ENCODE measurements around the gene ZCCHC8.
"Not testable (repeated sequence)": the region's sequence is repeated elsewhere in the genome, so short reads cannot be mapped to it uniquely, and the experiment has no call there.

ZCCHC8 gene

DNA sequence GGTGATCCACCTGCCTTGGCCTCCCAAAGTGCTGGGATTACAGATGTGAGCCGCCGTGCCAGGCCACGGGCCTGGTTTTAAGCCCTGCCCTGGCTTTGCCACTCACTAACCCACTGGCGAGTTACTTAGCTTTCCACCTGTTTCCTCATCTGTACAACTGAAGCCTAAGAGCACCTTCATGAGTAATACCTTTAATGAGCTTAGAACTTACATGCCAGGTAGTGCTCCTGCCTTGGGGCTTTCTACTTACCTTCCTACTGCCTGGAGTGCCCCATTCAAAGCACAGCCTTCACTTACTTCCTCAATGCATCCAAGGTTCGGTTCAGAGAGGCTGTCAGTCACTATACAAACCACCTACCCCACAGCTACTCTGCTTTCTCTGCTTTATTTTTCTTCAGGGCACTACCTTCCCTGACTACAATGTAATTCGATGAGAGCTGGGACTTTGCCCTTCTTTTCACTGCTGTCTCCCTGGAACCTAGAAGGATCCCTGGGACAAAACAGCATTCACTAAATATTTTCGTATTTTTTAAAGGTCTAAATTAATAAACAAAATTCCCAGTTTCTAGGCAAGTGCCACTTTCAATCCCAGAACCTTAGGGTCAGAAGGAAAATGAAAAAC, 13.8 kb downstream of the ZCCHC8 start:
- H3K4me3 ChIP-seq (ENCODE audit: low read depth, low read length), result no peak overlapping the region
- in situ Hi-C loops (cut with HindIII; ENCODE audit: low sequenced_read_pairs), result no loop called here
- TF ChIP-seq, protein P1, sequence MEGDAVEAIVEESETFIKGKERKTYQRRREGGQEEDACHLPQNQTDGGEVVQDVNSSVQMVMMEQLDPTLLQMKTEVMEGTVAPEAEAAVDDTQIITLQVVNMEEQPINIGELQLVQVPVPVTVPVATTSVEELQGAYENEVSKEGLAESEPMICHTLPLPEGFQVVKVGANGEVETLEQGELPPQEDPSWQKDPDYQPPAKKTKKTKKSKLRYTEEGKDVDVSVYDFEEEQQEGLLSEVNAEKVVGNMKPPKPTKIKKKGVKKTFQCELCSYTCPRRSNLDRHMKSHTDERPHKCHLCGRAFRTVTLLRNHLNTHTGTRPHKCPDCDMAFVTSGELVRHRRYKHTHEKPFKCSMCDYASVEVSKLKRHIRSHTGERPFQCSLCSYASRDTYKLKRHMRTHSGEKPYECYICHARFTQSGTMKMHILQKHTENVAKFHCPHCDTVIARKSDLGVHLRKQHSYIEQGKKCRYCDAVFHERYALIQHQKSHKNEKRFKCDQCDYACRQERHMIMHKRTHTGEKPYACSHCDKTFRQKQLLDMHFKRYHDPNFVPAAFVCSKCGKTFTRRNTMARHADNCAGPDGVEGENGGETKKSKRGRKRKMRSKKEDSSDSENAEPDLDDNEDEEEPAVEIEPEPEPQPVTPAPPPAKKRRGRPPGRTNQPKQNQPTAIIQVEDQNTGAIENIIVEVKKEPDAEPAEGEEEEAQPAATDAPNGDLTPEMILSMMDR (IDR thresholded peaks at IDR 0.05; ENCODE audit: low read depth, low read length), result no peak
- no peak for DNase-seq (ENCODE audit: low read depth, low spot score)

DNA sequence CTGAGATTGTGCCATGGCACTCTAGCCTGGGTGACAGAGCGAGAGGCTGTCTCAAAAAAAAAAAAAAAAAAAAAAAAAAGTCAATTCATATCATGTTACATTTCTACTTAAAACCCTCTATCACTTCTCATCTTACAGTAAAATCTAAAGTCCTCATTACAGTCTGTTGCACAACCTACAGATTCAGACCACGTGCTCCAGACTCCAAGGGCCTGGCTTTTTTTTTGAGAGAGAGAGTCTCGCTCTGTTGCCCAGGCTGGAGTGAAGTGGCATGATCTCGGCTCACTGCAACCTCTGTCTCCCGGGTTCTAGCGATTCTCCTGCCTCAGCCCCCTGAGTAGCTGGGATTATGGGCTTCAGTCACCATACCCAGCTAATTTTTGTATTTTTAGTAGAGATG, 14.4 kb downstream of the ZCCHC8 start:
- DNase-seq (ENCODE audit: low read depth, low spot score); in situ Hi-C loops (cut with HindIII; ENCODE audit: low sequenced_read_pairs); H3K4me3 ChIP-seq (ENCODE audit: low read depth, low read length): not testable (repeated sequence)

DNA sequence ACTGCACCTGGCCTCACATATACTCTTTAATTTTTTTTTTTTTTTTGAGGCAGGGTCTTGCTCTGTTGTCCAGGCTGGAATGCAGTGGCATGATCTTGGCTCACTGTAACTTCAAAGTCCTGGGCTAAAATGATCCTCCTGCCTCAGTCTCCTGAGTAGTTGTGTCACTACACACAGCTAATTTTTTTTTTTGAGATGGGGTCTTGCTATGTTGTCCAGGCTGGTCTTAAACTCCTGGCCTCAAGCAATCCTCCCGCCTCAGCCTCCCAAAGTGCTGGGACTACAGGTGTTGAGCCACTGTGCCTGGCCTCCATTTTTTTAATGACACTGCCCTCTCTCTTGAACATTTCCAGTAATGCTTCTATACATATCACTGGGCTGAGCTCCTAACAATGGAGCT, 16.3 kb downstream of the ZCCHC8 start:
- H3K4me3 ChIP-seq (ENCODE audit: low read depth, low read length); in situ Hi-C loops (cut with HindIII; ENCODE audit: low sequenced_read_pairs); DNase-seq (ENCODE audit: low read depth, low spot score): not testable (repeated sequence)

DNA sequence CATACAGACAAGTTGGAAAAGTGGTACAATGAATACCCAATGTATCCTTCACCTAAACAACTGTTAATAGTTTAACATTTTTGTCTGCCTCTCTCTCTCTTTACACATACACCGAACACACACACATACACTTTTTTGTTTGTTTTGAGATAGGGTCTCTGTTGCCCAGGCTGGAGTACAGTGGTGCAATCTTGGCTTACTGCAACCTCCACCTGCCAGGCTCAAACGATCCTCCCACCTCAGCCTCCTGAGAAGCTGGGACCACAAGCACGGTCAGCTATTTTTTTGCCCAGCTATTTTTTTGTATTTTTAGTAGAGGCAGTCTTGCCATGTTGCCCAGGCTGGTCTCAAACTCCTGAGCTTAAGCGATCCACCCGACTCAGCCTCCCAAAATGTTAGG, 16.8 kb downstream of the ZCCHC8 start:
- in situ Hi-C loops (cut with HindIII; ENCODE audit: low sequenced_read_pairs), result no loop called here
- TF ChIP-seq, protein P1 (IDR thresholded peaks at IDR 0.05; ENCODE audit: low read depth, low read length), result no peak
- H3K4me3 ChIP-seq (ENCODE audit: low read depth, low read length), result no peak overlapping the region
- DNase-seq (ENCODE audit: low read depth, low spot score), result no peak

DNA sequence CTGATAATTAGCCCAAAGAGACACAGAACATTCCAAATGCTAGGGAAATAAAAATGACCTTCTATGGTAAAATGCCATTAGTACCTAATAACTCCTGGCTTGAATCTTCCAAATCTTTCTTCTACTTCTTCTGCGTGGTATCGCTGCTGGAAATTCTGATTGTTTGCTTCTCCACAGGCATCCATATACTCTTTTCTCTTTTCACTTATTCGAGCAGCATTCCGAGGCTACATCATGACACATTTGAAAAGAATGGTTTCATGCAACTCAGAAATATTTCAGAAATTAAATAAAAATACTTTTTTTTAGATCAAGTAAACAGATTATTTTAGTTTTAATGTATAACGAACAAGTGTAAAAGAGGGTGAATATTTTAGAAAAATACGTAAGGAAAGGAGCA, 18.9 kb downstream of the ZCCHC8 start:
- in situ Hi-C loops (cut with HindIII; ENCODE audit: low sequenced_read_pairs), result no loop called here

DNA sequence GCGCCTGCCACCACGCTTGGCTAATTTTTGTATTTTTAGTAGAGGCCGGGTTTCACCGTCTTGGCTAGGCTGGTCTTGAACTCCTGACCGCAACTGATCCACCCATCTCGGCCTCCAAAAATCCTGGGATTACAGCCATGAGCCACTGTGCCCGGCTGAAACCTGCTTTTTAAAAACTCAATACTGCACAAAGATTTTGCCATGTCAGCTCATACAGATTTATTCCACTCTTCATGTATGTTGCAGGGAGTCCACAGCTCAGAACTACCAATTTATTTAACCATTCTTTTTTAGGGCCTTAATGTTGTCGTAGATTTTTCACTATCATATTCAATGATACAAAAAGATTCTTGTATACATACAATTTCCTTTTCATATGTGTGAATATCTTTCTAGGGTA, 20.0 kb downstream of the ZCCHC8 start:
- no peak for DNase-seq (ENCODE audit: low read depth, low spot score)
- TF ChIP-seq, protein P1 (IDR thresholded peaks at IDR 0.05; ENCODE audit: low read depth, low read length), result no peak
- no peak overlapping the region for H3K4me3 ChIP-seq (ENCODE audit: low read depth, low read length)
- in situ Hi-C loops (cut with HindIII; ENCODE audit: low sequenced_read_pairs), result no loop called here

More for the DNA sequence above, 18.9 kb downstream of the ZCCHC8 start:
- TF ChIP-seq, protein P1 (IDR thresholded peaks at IDR 0.05; ENCODE audit: low read depth, low read length), result no peak
- DNase-seq (ENCODE audit: low read depth, low spot score), result no peak
- H3K4me3 ChIP-seq (ENCODE audit: low read depth, low read length), result no peak overlapping the region

DNA sequence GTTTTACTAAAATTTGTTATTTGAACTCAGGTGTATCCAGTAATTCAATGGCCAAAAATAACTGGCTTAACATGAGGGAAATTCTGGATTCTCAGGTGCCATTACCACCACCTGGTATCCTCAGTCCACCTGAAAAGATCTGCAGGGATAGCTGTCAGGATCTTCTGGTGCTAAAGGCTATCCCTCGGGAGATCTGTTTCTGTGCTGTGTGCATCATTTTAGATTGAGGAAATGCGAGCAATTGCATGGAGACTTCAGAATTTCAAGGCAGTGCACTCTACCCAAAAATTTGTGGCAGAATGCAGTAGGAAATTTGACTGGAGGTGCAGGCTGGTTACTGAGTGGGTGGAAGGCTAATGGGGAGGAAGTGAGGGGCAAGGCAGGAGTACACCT, 26.4 kb downstream of the ZCCHC8 start:
- no peak overlapping the region for H3K4me3 ChIP-seq (ENCODE audit: low read depth, low read length)
- in situ Hi-C loops (cut with HindIII; ENCODE audit: low sequenced_read_pairs), result no loop called here
- TF ChIP-seq, protein P1 (IDR thresholded peaks at IDR 0.05; ENCODE audit: low read depth, low read length), result no peak
- no peak for DNase-seq (ENCODE audit: low read depth, low spot score)
